GM21825 (cell line): Measurements from ENCODE around the gene ARHGEF25.
"Not testable (repeated sequence)": the region's sequence is repeated elsewhere in the genome, so short reads cannot be mapped to it uniquely, and the experiment has no call there.

Experiments
- ATAC-seq: cut with Tn5 transposase; IDR thresholded peaks from one replicate; pipeline ENCODE4 v1.9.1; 2021; ENCODE audit warnings: mild to moderate bottlenecking, moderate library complexity; ENCODE audit not compliant: unreplicated experiment

The ARHGEF25 gene

GRCh38 chr12:57584690-57585089 is 26.5 kb upstream of the ARHGEF25 start:
- ATAC-seq: no peak

- no peak for ATAC-seq
These were observed 26.1 kb upstream of the ARHGEF25 start for GRCh38 chr12:57585156-57585555.

- no peak for ATAC-seq
These were observed 25.1 kb upstream of the ARHGEF25 start for GRCh38 chr12:57586128-57586527.

GRCh38 chr12:57586832-57587429 is 24.3 kb upstream of the ARHGEF25 start:
- ATAC-seq: no peak

- not testable (repeated sequence) for ATAC-seq
These were observed 22.2 kb upstream of the ARHGEF25 start for GRCh38 chr12:57588951-57589610.

GRCh38 chr12:57590479-57590863 is 20.8 kb upstream of the ARHGEF25 start:
- ATAC-seq: no peak

GRCh38 chr12:57590864-57591781 is 20.1 kb upstream of the ARHGEF25 start, which contains the start of gene PIP4K2C:
PIP4K2C (plus strand) TSS chr12:57591192; CDS start chr12:57591290, 98 bp downstream.
- ATAC-seq: peak; percentile 94

GRCh38 chr12:57591782-57592325 is 19.4 kb upstream of the ARHGEF25 start:
- ATAC-seq: no peak

- ATAC-seq: no peak
These were observed 18.6 kb upstream of the ARHGEF25 start for GRCh38 chr12:57592551-57593165.

- ATAC-seq: no peak
These were observed 18.0 kb upstream of the ARHGEF25 start for GRCh38 chr12:57593187-57593586.

GRCh38 chr12:57600395-57600794 is 10.8 kb upstream of the ARHGEF25 start:
- ATAC-seq: no peak

GRCh38 chr12:57602544-57602943 is 8.7 kb upstream of the ARHGEF25 start:
- ATAC-seq: no peak

- ATAC-seq: no peak
These were observed 7.9 kb upstream of the ARHGEF25 start for GRCh38 chr12:57603324-57603723.

- no peak for ATAC-seq
These were observed 7.3 kb upstream of the ARHGEF25 start for GRCh38 chr12:57603815-57604453.

- ATAC-seq: no peak
These were observed 6.7 kb upstream of the ARHGEF25 start, which contains the start of gene DTX3 for GRCh38 chr12:57604454-57604991. DTX3 (plus strand) TSS chr12:57604824; CDS start chr12:57606518, 1,694 bp downstream.

- no peak for ATAC-seq
These were observed 6.0 kb upstream of the ARHGEF25 start for GRCh38 chr12:57604992-57605810.

- ATAC-seq: no peak
These were observed 5.4 kb upstream of the ARHGEF25 start for GRCh38 chr12:57605811-57606311.

- no peak for ATAC-seq
These were observed 4.8 kb upstream of the ARHGEF25 start for GRCh38 chr12:57606399-57606798.

GRCh38 chr12:57606821-57607220 is 4.4 kb upstream of the ARHGEF25 start:
- ATAC-seq: no peak
